HAP-1 (cell line): ENCODE measurements around the gene FAM50A.

Source experiments
- DNase-seq, 2 experiments: peaks; one replicate each; pipeline ENCODE4 v3.0.0-alpha.2; 2016 to 2020; ENCODE audit warnings: low spot score in 2 of 2
- H3K27me3 ChIP-seq: fragments of 250-450 bp; sonication (Bioruptor Pico); 2 replicates; pipeline ENCODE4 v1.5.1; 2020; ENCODE audit warnings: low read depth, mild to moderate bottlenecking, moderate library complexity
- H3K36me3 ChIP-seq: fragments of 250-450 bp; sonication (Bioruptor Pico); replicated peaks from 2 replicates; pipeline ENCODE4 v1.5.1; 2020; ENCODE audit warnings: mild to moderate bottlenecking
- H3K4me1 ChIP-seq: fragments of 250-450 bp; sonication (Bioruptor Pico); 2 replicates; pipeline ENCODE4 v1.5.1; 2020; ENCODE audit warnings: mild to moderate bottlenecking
- H3K4me3 ChIP-seq: fragments of 250-450 bp; sonication (Bioruptor Pico); 2 replicates; pipeline ENCODE4 v1.5.1; 2020; ENCODE audit warnings: mild to moderate bottlenecking, moderate library complexity
- H3K9me3 ChIP-seq: fragments of 250-450 bp; sonication (Bioruptor Pico); 2 replicates; pipeline ENCODE4 v1.5.1; 2020; ENCODE audit warnings: mild to moderate bottlenecking, moderate library complexity
- in situ Hi-C: fragments of 300-500 bp; cut with MboI; formaldehyde crosslinking; loops from 3 replicates; pipeline ENCODE4 v1.14.3; 2020; ENCODE audit warnings: low sequenced_read_pairs, inconsistent platforms, mixed read lengths

The FAM50A gene

DNA sequence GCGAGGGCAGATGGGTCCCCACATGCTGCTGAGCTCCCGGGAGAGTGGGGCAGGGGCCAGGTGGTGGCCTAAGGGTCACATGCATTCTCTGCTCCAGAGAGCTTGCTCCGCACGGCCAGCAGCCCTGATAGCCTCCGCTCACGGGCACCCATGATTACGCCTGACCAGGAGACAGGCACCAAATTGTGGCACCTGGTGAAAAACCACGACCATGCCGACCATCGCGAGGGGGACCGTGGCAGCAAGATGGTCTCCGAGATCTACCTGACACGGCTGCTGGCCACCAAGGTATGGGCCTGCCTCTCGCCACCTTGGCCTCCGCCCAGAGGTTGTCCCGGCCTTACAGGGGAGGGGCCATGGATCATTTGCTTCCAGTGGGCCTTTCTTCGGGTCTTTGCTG, 25.9 kb downstream of the FAM50A start:
- Histone ChIP-seq H3K27me3 (no peaks in the 10 kb centered on the region), H3K4me1 (no peaks in the 10 kb centered on the region), H3K4me3 (no peak overlapping the region), H3K9me3 (no peaks in the 10 kb centered on the region), H3K36me3 (peaks cover 77% of the 10 kb centered on the region)
- no peak for DNase-seq
- in situ Hi-C loops = no loop called here

DNA sequence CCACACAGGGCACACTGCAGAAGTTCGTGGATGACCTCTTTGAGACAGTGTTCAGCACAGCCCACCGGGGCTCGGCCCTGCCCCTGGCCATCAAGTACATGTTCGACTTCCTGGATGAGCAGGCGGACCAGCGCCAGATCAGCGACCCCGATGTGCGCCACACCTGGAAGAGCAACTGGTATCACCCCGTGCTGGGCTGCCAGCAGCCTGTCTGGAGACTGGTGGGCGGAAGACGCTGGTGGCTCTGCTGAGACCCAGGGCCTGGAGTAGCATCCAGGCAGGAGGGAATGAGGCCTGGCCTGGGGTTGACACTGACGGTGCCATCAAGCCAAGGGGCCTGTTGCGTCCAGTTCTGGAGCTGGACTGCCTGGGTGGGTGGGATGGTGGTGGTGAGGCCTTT, 26.5 kb downstream of the FAM50A start:
- Histone ChIP-seq H3K9me3 (no peaks in the 10 kb centered on the region), H3K27me3 (no peaks in the 10 kb centered on the region), H3K4me3 (no peak overlapping the region), H3K36me3 (peaks cover 71% of the 10 kb centered on the region), H3K4me1 (no peaks in the 10 kb centered on the region)
- in situ Hi-C loops = no loop called here
- DNase-seq = no peak

DNA sequence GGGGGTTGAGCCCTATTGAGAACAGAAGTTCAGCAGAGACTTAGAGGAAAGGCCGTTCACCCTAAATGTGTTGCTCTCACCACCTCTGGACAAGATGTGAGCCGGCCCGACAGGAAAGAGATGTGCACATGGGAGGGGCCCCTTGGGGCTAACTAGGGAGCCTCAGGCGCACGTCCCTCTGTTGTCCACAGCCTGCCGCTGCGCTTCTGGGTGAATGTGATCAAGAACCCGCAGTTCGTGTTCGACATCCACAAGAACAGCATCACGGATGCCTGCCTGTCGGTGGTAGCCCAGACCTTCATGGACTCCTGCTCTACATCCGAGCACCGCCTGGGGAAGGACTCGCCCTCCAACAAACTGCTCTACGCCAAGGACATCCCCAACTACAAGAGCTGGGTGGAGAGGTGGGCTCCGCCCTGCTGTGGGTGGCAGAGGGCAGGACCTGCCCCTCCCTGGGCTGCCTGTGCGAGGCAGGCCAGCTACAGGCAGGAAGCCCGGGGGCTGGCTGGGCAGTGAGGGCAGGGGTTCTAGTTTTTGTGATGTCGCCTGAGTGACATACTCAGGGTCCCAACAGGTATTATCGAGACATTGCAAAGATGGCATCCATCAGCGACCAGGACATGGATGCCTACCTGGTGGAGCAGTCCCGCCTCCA, 27.1 kb downstream of the FAM50A start:
- Histone ChIP-seq H3K36me3 (peaks cover 65% of the 10 kb centered on the region), H3K4me1 (no peaks in the 10 kb centered on the region), H3K4me3 (no peak overlapping the region), H3K27me3 (no peaks in the 10 kb centered on the region), H3K9me3 (no peaks in the 10 kb centered on the region)
- in situ Hi-C loops = no loop called here
- DNase-seq = no peak

DNA sequence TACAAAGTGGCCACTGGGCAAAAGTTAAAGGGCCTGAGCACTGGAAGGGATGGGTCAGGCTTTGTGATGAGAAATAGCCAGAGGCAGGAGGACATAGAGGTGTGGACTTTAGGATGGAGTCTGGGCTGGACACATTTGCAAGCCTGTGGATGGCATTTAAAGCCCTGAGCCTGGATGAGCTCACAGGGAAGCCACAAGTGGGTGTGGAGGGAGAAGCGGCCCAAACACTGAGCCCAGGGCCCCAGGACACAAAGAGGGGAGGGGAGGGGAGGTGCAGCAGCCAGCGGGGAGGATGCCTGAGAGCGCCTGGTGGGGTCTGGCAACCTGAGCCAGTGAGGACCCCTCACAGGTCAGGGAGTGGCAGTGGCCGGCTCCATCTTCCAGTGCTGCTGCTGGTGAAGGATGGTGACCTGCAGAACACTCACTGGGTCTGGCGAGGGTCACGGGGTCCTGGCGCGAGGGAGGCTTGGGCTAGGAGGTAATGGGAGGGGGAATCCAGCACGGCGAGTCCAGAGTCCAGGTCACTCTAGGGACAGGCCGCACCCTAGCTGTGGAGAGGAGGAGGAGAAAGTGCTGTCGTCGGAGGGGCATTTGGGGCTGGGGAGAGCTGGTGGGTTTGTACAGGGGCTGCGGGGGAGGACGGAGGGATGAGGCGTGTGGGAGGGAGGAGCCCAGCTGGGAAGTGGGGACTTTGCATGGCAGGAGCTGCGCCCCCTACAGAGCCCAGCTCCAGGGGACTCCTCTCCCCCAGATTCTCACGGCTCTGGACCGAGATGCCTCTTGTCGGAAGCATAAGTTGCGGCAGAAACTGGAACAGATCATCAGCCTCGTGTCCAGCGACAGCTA, 28.1 kb downstream of the FAM50A start:
- Histone ChIP-seq H3K9me3 (no peaks in the 10 kb centered on the region), H3K4me3 (no peak overlapping the region), H3K27me3 (no peaks in the 10 kb centered on the region), H3K36me3 (peaks cover 57% of the 10 kb centered on the region), H3K4me1 (no peaks in the 10 kb centered on the region)
- in situ Hi-C loops = no loop called here
- DNase-seq = no peak

DNA sequence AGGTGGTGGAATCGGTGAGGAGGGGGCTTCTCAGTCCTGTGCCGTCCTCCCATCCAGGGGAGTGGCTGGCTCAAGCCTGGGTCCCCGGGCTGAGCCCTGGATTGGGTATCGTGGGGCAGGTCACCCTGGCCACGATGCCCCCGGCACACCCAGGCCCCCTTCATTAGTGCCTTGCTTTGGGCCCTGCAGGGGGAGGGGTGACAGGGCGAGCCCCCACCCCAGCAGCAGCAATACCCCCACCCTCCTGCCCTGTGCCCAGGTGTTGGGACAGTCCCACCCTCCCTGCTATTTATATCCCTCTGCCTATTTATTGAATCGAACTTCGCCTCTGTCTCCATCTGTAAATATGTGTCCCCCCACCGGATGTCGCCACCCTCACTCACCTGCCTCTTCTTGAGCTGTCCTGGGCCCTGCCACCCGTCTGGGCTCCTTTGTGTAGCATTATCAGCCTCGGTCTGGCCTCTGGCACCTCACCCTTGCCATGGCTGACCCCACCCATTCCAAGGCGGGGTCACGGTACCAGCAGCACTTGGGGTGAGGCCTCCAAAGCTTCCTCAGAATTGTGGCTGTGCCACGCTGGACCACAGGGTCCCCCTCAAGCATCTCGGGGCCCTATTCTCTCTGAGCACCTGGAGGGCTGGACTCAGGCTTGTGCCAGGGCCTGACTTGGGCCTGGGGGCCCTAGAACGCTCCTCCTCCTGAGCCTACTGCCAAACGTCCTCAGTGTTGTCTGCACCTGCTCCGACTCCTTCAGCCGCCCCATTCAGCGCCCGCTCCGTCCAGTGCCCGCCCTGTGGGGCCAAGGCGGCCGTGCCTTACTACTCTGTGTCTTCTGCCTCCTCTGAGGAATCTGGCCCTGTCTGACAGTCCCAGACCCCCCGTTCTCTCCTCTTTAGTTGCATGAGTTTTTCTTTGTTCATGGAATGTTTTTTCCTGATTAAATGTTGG, 29.0 kb downstream of the FAM50A start:
- Histone ChIP-seq H3K9me3 (no peaks in the 10 kb centered on the region), H3K4me3 (no peak overlapping the region), H3K36me3 (peaks cover 51% of the 10 kb centered on the region), H3K27me3 (no peaks in the 10 kb centered on the region), H3K4me1 (no peaks in the 10 kb centered on the region)
- in situ Hi-C loops = no loop called here
- no peak for DNase-seq

DNA sequence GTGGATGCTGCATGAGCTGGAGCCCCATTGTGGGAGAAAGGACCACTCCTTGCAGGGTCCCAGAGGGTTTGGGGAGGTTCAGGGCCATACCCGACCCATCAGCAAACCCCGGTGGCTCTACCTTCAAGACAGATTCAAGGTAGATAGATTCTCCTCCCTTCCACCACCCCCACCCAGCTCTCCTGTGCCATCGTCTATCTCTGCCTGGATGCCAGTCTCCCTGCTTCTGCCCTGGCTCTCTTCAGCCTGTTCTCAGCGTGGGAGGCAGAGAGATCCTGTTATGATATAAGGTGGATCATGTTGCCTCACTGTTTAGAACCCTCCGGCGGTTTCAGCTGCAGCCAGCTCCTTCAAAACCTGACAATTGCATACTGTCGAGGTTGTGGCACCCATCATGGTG, 29.7 kb downstream of the FAM50A start:
- Histone ChIP-seq H3K27me3 (no peaks in the 10 kb centered on the region), H3K9me3 (no peaks in the 10 kb centered on the region), H3K4me3 (no peak overlapping the region), H3K4me1 (peaks cover 3% of the 10 kb centered on the region), H3K36me3 (peaks cover 44% of the 10 kb centered on the region)
- in situ Hi-C loops = no loop called here
- DNase-seq = no peak

DNA sequence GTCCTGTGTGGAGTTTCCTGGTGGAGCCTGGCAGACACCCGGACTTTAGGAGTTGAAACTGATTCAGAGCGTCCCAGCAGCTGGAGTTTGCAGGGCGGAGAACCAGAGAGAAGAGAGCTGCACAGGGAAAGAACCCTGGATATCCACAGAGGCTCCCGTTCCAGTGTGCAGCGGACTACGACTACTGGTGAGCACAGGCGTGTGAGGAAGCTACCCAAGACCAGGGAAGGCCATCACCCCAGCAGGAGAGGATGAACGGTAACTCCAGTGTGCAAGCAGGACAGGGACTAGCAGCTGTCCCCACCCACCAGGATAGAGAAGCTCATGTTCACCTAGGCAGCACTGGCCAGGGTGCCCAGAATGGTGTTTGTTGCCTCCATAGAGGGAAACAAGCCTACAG, 32.9 kb downstream of the FAM50A start:
- in situ Hi-C loops = no loop called here
- H3K27me3 ChIP-seq = no peaks in the 10 kb centered on the region
- peaks cover 12% of the 10 kb centered on the region for H3K36me3 ChIP-seq
- H3K4me3 ChIP-seq = no peak overlapping the region
- H3K4me1 ChIP-seq = peaks cover 12% of the 10 kb centered on the region
- H3K9me3 ChIP-seq = no peaks in the 10 kb centered on the region
- DNase-seq = no peak

DNA sequence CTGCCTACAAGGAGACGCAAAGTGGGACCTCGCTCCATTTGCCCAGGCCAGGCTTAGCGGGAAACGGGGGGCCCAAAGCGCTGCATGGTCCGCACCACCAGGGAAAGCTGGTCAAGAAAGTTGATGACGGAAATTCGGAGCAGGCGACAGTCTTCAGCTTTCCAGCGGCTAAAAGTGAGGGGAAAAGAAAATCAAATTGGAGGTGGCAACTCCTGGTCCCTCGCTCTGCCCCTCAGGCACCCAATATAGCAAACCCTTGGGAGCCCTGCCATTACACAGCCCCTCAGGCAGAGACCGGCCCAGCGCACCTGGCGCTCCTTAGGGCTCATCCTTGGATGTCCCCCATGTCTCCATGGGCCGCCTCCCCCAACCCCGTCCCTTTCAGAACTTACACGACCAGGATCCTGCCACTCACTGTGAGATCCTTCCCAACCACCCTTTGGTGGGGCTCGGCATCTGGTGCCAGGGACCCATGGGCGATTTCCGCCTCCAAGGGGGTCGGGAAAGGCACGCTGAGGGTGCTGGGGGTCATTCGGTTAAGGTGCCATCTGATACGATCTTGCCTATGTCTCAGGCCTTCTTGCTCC, 34.0 kb downstream of the FAM50A start:
- Histone ChIP-seq H3K27me3 (no peaks in the 10 kb centered on the region), H3K4me3 (peak overlapping the region; percentile 47), H3K4me1 (peaks cover 12% of the 10 kb centered on the region), H3K36me3 (peaks cover 4% of the 10 kb centered on the region), H3K9me3 (no peaks in the 10 kb centered on the region)
- in situ Hi-C loops = no loop called here
- no peak for DNase-seq

DNA sequence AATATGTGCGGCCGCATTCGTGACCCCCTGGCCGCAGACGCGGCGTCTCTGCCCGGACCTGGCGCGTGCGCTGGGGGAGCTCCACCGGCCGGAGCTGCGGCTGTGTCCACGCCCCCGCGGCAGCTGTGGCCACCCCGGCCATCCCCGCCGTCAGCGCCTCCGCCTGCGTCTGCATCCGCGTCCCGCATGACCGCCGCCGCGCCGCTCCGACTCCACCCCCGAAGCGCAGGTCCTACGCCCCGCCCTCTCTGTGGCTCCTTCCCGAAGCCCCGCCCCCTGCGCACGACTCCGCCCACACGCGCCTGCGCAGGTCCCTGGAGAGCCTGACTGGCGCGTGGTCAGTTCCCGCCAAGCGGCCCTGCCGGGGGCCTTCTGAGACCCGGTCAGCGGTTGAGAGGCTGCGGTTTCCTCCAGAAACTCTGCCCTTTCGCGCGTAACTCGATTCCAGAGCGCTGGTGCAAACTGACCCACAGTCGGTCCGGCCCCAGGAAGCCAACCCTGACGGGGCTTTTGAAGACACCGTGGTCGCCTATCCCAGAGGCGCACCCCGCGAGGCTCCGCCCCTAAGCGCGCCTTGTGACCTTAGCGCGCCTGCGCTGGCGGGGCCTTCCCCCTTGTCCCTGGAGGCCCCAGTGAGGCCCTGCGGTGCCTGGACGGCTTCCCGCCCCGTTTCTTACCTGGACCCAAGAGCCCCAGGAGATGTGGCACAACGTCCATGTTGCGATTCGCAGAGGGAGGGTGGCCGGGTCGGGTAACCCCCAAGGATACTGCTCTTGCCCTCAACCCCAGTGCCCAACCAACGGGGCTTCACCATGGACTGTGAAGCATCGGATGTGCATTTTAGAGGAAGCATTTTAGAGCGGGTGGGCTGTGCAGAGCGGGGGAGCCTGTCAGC, 35.0 kb downstream of the FAM50A start, which contains the start of gene LAGE3:
Gene LAGE3, minus strand, starts transcription at position 554 of the 895 bp plus-strand sequence. Its CDS starts 366 bp downstream, at position 188.
- Histone ChIP-seq H3K4me1 (peaks cover 12% of the 10 kb centered on the region), H3K36me3 (peaks cover 9% of the 10 kb centered on the region), H3K27me3 (no peaks in the 10 kb centered on the region), H3K9me3 (no peaks in the 10 kb centered on the region), H3K4me3 (peak within 1 kb of the TSS; percentile 47)
- in situ Hi-C loops = no loop called here
- peak; percentile 85 to 99 for DNase-seq

DNA sequence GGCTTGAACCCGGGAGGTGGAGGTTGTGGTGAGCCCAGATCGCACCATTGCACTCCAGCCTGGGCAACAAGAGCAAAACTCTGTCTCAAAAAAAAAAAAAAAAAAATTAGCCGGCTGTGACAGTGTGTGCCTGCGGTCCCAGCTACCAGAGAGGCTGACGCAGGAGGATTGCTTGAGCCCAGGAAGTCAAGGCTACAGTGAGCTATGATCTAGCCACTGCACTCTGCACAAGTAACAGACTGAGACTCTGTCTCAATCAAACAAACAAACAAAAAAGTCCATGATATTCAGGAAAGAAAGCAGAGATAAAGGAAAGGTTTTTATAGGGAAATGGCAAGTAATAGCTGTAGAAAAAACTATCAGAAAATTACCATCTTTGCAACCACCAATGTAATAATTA, 37.3 kb downstream of the FAM50A start:
- Histone ChIP-seq H3K27me3 (no peaks in the 10 kb centered on the region), H3K9me3 (no peaks in the 10 kb centered on the region), H3K36me3 (peaks cover 31% of the 10 kb centered on the region), H3K4me1 (peaks cover 21% of the 10 kb centered on the region), H3K4me3 (no peak overlapping the region)
- in situ Hi-C loops = no loop called here
- DNase-seq = no peak

DNA sequence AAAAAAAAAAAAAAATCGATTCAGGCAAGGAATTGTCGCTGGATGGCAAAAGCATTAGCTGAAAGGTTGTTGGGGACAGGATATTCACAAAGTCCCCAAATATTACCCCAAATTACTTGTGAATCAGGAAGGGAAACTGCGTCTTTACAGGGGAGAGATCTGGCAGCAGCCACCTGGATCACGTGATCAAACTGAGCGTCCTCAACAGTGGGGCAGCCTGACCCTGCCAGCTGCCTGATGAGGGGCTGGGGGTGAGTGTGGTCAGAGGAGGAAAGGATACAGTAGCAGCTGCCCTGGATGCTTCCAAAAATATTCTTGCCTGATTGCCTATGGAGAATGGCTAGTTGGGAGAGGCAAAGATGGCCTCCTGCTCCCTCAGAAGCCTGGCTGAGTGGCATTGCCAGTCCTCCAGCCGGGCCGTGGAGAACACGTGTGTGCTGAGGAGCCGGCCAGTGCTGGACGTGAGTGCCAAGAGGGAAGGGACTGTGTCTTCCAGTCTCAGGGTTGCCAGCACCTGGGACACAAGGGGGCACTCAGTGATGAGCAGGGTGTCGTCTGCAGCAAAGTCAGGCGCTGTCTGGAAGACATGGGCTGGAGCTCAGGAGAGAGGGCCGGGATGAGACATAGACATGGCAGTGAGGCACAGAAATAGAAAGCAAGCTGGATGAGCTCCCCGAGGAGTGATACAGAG, 38.1 kb downstream of the FAM50A start:
- Histone ChIP-seq H3K9me3 (no peaks in the 10 kb centered on the region), H3K4me1 (peaks cover 24% of the 10 kb centered on the region), H3K27me3 (no peaks in the 10 kb centered on the region), H3K4me3 (no peak overlapping the region), H3K36me3 (peaks cover 30% of the 10 kb centered on the region)
- in situ Hi-C loops = no loop called here
- DNase-seq = peak in 1 of 2 experiments; percentile 7

DNA sequence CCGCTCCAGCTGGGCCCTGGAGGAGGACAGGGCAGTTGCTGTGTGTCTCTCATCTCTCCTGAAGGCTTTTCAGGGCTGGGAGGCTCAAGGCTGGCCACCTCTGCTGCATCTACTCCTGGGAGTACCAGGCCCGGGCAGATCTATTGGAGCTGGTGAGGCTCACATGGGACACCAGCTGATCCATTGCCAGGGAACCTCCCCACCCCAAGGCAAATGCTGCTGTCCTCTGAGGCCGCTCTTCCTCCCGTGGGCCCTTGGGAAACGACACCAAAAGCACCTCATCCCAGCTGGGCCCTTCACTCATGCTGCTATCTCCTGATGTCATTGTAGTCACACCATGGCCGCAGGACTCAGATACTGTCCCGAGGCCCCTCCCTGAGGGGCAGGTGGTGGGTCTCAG, 38.8 kb downstream of the FAM50A start:
- DNase-seq = peak in 1 of 2 experiments; percentile 6
- peaks cover 36% of the 10 kb centered on the region for H3K36me3 ChIP-seq
- no peaks in the 10 kb centered on the region for H3K9me3 ChIP-seq
- no peak overlapping the region for H3K4me3 ChIP-seq
- H3K27me3 ChIP-seq = no peaks in the 10 kb centered on the region
- in situ Hi-C loops = no loop called here
- H3K4me1 ChIP-seq = peaks cover 26% of the 10 kb centered on the region
